Stimulated activated CD4-positive, alpha-beta T cell treated with anti-CD3 and anti-CD28 coated beads, Interleukin-1b, Interleukin-23, amount 100 ng/mL, for 24 hours (primary cell): ENCODE data around the gene SMAGP.
"Not testable (repeated sequence)": the region's sequence is repeated elsewhere in the genome, so short reads cannot be mapped to it uniquely, and the experiment has no call there.

Experiments used
- DNase-seq, 4 experiments: peaks; one replicate each; pipeline ENCODE4 v3.0.0-alpha.2; 2020; ENCODE audit warnings: low read depth in 4 of 4, low spot score in 1 of 4

SMAGP gene

GRCh38 chr12:51265024-51265423 is 5.2 kb downstream of the SMAGP start:
- no peak for DNase-seq

GRCh38 chr12:51264297-51264696 is 5.9 kb downstream of the SMAGP start:
- DNase-seq = no peak

- no peak for DNase-seq
These were observed 6.9 kb downstream of the SMAGP start for GRCh38 chr12:51263341-51263740.

- no peak for DNase-seq
These were observed 7.4 kb downstream of the SMAGP start for GRCh38 chr12:51262758-51263177.

- DNase-seq = not testable (repeated sequence)
These were observed 10.6 kb downstream of the SMAGP start for GRCh38 chr12:51259600-51259999.

- DNase-seq = no peak
These were observed 15.7 kb downstream of the SMAGP start for GRCh38 chr12:51254536-51254935.

- no peak for DNase-seq
These were observed 16.9 kb downstream of the SMAGP start for GRCh38 chr12:51253276-51253675.

- DNase-seq = no peak
These were observed 22.6 kb downstream of the SMAGP start for GRCh38 chr12:51247523-51248206.

GRCh38 chr12:51246254-51246853 is 23.9 kb downstream of the SMAGP start:
- no peak for DNase-seq

GRCh38 chr12:51245476-51246253 is 24.6 kb downstream of the SMAGP start:
- no peak for DNase-seq

GRCh38 chr12:51244269-51244668 is 25.9 kb downstream of the SMAGP start:
- DNase-seq = no peak

GRCh38 chr12:51242876-51243275 is 27.3 kb downstream of the SMAGP start:
- no peak for DNase-seq

- no peak for DNase-seq
These were observed 28.1 kb downstream of the SMAGP start for GRCh38 chr12:51242120-51242519.

- DNase-seq = no peak
These were observed 29.2 kb downstream of the SMAGP start for GRCh38 chr12:51240971-51241370.

- peak; percentile 77 to 95 (median 92) for DNase-seq
These were observed 31.5 kb downstream of the SMAGP start, which contains the start of gene DAZAP2 for GRCh38 chr12:51238510-51239334. TSS of gene DAZAP2 (plus strand) at chr12:51238826. CDS start at chr12:51238908, 82 bp downstream.

- no peak for DNase-seq
These were observed 32.1 kb downstream of the SMAGP start for GRCh38 chr12:51238037-51238509.

- no peak for DNase-seq
These were observed 35.7 kb downstream of the SMAGP start for GRCh38 chr12:51234530-51234929.

- no peak for DNase-seq
These were observed 37.6 kb downstream of the SMAGP start for GRCh38 chr12:51232642-51233041.

GRCh38 chr12:51229116-51229809 is 41.0 kb downstream of the SMAGP start:
- DNase-seq = no peak

- DNase-seq = no peak
These were observed 42.3 kb downstream of the SMAGP start for GRCh38 chr12:51227962-51228361.
